HG03520 (cell line): ENCODE measurements around the gene ZBTB20.
"Not testable (repeated sequence)": the region's sequence is repeated elsewhere in the genome, so short reads cannot be mapped to it uniquely, and the experiment has no call there.

Experiments
- ATAC-seq: cut with Tn5 transposase; IDR thresholded peaks from one replicate; pipeline ENCODE4 v1.9.1; 2021; ENCODE audit warnings: mild to moderate bottlenecking, moderate library complexity; ENCODE audit not compliant: unreplicated experiment

The ZBTB20 gene

DNA sequence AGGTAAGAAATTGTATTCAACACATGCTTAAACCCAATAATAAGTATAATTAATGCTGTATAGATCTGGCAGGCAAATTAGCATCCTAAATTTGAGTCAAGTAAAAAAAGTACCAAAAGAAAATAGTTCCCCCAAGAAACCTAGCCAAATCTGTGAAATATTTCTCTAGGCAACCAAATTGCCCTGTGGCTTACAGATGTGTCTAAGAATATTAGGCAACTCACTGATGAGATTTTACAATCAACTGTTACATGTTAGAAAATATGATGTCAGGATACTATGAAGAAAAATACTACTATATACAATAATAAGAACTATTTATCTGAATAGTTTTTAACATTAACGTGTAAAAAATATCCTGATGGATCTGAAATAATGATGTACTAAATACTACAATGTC lies 456.2 kb downstream of the ZBTB20 start:
- ATAC-seq, result no peak

DNA sequence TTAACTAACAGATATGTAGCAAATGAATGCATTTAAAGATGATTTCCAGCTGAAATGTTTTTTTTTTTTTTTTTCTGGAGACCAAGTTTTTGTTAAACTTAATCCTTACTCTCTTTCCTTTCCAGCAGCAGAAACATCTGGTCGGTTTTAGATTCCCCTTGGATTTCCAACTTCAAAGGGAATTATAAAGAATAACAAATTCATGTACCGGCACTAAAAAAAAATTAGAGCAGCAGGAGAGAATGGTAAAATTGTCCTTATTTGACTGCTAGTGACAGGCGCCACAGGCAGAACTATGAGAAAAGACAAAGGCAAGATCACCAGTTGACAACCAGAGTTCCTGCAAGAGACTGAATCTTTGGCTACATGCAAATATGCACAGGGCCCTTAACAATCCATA lies 459.9 kb downstream of the ZBTB20 start:
- ATAC-seq, result no peak

DNA sequence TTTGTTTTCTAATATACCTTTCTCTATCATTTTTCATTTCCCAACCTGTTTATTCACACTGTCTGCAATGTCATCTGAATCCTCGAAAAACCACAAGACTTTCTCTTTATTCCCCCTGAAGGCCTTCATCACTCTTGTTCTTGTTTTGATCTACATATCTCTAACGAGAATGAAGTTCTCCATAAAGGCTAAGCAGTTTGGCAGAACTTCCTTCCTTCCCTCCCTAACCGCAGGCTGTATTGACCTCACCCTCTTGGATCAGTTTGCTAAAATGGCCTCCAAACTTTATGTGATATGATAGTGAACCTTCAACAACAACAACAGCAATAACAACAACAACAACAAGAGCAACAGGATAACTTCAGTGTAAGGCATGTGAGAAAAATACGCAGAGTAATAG lies 460.5 kb downstream of the ZBTB20 start:
- ATAC-seq, result no peak

DNA sequence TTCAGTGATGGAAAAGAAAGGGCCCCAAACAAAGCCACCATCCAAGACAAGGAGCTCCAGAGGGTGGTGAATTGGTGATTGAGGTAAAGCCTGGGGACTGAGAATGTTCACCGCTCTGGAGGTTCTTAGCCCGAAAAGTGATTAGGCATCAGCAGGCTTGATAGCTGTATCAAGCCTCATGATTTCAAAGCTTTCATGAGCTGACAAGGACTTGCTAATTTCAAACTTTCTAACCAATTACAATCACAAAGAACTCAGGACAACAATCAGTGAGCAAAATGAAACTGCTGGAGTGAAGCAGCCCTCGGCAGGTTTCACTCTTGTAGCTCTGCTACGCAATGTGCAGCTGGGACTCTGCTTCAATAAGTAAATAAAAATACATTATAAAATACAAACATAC lies 461.9 kb downstream of the ZBTB20 start:
- no peak for ATAC-seq

DNA sequence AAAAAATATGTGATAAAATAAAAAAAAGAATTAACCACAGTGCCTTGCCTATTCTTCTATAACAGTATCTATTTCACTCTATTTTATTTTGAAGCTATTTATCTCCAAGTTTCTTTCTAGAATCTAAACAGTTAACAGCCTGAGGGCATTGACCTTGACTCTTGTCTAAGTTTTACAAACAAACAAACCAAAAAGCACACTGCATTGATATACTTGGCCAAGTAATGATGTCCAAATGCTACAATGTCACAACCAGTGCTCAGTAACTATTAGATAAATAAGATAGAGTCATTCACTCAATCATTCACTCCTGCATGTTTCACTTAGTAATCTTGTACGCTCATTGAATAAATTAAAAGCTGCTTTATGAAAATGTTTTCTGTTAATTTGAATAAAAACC lies 466.8 kb downstream of the ZBTB20 start:
- ATAC-seq, result no peak

DNA sequence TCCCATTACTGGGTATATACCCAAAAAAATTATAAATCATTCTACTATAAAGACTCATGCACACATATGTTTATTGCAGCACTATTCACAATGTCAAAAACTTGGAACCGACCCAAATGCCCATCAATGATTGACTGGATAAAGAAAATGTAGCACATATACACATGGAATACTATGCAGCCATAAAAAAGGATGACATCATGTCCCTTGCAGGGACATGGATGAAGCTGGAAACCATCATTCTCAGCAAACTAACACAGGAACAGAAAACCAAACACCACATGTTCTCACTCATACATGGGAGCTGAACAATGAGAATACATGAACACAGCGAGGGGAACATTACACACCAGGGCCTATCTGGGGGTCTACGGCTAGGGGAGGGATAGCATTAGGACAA lies 467.3 kb downstream of the ZBTB20 start:
- not testable (repeated sequence) for ATAC-seq

DNA sequence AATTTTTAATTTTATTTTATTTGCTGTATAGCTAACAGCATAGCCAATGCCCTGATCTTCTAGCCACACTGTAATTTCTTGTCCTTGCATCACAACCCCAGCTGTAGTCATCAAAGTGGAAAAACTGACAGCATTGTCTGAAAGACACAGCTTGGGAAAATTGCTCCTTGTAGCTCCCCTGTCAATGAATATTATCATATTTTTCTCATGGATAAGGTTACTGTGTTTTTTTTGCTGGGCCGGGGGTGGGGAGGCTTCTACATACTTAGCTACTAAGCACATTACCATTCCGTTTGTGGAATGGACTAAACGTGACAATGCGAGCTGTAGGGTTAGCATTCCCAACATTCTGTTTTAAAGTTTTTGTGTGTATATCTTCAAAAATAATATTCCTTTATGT lies 472.0 kb downstream of the ZBTB20 start:
- ATAC-seq, result no peak

DNA sequence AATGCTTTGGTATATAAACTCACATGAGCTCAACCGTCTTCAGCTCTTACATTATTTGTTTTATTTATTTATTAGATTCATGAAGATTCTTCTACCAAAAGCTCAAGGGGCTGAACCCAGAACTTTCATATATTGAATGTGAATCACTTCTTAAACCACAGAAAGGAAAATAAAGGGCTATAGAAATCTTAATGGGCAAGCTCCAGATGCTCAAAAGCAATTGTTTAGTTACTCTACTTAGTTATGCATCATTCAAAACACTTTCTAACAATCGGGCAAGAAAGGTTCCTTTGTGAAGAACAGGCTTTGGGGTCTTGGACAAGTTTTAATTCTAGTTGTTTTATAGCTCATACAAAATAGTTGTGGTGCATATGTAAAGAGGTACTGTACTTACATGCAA lies 473.1 kb downstream of the ZBTB20 start:
- no peak for ATAC-seq

DNA sequence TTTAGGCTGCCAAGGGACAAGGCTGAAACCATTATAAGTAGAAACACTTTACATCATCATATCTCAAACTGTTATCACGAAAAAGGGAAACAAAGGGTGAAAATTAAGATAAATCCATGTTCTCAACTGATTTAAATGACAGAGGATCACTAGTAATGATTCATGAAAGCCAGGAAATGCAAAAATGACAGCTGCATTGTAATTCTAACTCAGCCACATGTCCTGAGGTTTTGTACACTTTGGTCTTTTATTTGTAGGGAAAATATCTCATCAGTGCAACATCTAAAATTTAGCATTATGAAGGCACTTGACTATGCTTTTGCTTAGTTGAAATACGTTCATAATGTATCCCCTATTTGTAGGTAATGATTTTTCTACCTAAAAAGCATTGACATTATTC lies 473.6 kb downstream of the ZBTB20 start:
- ATAC-seq, result no peak

DNA sequence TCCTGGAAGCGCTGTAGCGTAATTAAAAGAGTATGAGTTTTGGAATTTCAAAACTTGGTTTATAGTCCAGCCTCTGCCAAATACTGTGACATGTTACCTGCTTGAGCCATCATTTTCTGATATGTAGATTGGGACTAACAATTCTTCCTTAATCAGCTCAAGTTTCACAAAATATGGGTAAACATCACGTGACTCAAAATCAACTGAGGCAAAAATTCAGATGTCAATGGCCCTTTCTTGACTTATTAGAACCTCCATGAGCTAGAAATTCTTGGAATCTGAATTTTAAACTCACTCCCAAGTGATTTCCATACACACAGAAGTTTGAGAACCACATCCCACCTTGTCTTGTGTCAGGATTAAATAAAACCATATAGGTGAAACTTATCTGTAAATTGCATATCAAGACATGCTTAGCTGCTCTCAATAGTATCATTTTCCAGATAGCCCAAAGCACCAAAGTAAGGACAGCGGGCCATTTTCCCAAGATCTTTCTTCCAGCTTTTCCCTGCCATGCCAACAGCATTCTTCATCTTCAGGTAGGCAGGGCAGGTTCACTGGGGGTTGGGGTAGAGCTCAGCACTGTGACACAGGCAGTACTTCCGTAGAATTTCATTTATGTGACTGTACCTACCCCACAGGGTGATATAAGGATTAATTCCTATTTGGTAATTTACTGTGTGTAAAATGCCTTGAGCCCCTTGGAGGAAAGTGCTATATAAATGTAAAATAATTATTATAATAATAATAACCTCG lies 474.2 kb downstream of the ZBTB20 start:
- ATAC-seq, result no peak

DNA sequence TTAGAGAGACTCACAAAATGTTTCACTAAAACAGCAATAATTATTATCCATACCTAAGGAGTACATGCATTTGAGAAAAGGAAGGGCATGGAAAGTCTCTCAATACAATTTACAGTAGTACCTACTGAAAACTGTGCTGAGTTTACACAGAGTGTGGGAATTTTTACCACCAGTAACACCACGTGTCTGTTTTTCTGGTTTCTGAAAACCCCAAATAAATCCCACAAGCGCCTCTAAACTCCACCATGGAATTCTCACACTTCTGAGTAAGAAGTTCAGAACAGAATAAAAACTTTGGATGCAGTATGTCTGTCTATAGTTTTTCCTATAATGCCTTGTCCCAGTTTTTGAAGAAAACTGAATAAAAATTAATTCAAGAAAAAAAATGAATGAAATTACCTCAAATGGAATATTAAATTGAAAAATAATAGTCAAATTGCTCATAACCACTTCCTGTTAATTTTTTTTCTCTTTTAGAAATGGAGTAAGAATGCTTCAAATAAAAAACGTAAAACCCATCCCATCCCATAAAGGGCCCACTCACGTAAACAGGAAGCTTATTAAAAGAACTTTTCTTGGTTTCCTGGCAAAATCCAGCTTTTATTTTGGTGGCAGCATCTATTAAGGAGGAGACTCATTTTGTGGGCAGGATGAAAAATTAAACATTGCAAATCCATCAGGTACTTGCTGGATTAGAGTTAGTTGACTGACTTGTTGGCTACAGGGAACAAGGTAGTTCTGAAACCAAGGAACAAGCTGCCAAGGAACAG lies 475.2 kb downstream of the ZBTB20 start:
- no peak for ATAC-seq

DNA sequence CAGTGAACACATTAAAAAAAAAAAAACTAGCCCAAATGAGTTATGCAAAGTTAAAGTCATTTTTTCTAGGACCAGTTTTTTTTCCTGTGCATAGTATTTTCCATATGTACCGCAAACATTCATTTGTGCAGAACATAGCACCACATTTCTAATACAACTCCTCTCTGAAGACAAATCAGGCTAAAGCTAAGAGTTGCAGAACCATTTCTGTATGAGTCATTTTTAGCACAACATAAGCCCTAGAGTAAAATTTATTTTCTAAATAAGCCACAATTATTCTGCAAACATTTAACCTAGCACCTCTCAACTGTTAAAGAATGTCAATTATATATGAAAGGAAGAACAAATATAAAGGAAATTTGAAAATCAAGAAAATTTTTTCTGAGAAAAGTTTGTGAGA lies 477.5 kb downstream of the ZBTB20 start:
- ATAC-seq, result no peak

DNA sequence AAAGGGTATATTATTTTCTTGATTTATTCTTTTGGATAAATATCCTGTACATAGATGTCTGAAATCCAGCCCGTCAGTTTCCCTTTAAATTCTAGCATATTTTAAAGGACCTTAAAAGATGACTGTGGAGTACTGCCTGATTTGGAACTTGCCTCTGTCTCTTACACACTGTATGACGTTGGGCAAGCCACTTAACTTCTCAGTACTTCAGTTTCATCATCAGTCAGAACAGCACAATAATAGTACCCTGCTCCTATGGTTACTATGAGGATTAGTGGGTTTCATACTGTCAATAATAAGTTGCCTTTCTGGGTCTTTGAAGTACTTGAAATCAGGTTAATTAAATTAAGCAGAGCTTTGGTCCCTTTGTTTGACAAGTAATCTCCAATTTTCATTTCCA lies 479.0 kb downstream of the ZBTB20 start:
- ATAC-seq, result peak; percentile 53

DNA sequence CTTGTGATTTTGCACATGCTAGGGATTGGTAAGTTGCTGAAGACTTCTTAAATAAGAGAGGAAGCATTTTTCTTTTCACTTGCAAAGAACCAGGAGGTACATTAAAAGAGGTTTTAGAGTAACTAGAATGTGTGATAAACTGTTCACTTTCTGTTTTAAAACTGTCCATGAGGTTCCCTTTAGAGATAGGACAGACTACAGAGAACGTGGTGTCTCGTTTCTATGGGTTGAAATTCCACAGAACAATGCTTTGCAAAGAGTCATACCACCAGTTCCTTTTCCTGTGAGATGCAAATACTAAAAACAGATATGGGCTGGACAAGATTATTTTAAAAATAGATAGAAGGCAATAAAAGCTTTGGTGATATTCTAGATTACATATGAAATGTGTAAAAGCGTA lies 480.5 kb downstream of the ZBTB20 start:
- ATAC-seq, result no peak

DNA sequence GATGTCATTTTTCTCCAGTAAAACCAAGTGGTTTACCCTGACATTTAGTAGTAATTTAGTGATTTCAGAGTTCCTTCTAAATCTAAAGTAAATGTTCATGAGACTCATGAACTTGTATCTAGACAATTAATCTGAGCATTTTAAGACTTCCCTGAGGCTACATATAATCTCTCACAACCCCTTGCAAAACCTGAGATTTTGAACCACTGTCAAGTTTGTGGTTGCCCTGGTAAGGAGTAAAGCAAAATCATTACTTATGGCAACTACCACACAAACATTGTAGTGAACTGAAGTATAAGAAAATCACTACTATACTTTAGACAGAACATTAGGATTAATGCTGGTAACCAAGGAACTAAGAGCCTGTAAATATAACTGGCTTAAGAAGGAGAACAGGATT lies 483.1 kb downstream of the ZBTB20 start:
- no peak for ATAC-seq

DNA sequence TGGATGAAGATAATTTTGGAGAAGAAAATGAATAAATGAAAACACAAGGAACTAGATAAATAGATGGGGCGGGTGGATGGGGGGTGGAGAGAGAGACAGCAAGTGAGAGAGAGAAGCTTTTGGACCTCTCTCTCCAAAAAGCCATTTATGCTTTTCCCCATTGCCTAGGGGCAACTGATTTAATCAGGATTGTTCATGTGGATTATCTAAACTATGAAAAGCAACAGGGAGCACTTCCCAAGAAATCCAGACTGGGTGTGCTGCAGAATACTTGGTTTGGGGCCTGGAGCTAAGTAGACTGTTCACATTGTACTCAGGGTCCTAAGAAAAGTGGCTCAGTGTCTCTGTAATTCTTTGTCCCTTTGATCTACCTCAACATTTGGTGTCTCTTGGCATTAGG lies 486.3 kb downstream of the ZBTB20 start:
- ATAC-seq, result no peak

DNA sequence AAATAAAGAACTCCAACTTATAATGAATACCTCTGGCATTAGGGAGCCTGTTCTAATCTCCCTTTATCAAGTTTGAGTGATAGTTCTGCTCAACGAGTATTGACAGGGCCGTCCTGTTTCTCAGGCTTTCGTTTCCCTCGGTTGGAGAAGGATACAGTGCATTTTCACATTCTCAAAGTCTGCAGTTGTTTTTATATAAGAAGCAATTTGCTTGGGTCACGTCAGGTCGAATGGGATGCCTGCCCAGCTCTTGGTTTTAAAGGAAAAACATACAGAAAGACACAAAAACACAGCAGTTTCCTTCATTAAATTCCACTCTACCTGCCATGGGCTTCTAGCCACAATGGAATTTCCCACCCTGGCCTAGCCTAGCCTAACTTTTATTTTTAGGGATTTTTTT lies 487.0 kb downstream of the ZBTB20 start:
- ATAC-seq, result no peak

DNA sequence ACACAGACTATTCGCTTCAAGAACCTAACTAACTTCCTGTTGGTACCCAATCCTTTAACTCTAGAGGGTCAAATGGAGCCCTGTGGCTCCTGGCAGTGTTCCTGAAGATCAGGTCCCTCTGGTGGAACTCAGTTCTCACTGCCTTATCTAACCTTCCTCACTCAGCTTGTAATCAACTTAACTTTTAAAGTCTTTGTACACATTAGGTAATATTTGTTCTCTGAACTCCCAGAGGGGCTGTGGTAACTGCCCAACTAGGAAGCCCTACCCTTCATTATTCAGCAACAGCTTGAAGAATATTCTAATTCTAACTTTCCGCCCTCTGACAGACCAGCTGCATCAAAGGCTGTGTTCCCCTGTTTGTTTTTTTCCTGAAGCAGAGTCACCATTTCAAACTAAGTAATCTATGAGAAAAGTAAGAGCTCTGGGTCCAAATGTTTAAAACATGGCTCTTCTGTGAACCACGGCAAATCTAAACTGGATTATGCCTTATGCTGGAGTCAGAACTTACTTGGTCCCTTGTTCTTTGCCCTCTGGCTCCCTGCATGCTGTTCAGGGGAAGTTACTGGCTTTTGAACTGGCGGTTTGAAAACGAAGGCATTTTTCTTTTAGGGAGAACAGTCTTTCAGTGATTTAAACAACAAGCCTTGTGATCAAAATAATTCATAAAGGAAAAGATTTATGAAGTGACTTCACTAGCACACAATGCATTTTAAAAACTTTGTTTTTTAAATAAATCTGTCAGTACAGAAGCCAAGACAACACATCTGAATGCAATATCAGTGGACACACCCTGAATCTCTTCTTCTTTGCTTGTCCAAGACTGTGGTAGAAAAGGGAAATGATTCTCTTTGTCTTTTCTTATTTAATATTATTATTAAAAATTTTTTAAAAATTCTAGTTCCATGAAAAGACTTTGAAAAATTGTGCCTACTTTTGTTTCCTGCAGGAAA lies 487.7 kb downstream of the ZBTB20 start:
- no peak for ATAC-seq

DNA sequence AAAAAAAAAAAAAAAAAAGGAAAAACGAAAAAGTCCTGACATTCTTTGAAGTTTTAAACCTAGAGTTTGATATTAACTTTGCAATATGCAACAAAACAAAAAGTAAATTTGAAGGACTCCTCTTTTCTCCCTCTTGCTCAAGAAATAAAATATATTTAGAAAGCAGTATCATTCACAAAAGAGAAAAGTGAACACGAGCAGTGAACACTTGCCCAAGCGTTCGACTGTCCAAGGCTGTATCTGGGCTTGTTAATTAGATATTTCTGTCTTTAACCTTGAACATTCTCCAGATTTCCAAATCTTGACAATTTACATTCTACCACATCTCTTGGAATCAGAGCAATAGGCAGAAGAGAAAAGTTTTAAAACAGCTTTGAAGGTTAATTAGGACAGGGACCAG lies 495.5 kb downstream of the ZBTB20 start:
- no peak for ATAC-seq

DNA sequence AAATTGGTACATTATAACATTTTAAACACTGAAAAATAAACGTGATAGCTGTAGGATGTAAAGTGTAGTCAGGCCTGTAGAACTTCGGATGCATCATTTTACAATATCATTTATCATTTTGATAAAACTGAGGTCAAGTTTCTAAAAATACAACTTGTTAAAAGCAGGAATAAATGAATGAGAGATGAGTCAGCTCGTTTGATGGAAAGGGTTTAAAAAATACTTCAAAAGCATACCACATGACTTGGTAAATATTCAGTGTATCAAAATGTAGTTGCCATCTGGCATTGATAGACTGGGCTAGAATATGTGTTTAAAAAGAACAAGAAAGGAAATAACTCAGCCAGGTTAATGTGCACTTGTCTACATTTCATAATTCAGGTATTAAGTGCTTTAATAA lies 496.3 kb downstream of the ZBTB20 start:
- ATAC-seq, result no peak

DNA sequence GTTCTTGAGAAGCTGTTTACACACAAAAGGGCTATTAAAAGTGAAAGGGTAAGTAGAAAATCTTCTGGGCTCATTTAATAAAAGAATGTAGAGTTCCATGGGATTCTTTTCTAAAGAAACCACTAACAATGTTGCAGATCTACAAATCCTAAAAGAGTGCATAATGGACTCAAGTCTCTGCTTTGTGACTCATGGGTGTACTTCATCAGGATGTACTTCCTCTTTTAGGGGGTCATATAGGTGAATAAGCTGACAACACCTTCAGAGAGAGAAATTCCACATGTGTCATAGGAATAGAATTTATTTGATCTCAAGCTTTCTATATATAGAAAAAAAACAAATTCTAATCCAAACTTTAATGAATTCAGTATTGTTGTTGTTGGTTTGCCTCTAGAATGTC lies 497.8 kb downstream of the ZBTB20 start:
- no peak for ATAC-seq
